Amniotic stem cell (primary cell): Measurements from ENCODE around the gene TFAP2E.
A peak's percentile ranks its signal among the peaks of the same experiment; 100 is the strongest.

Experiments
- DNase-seq: peaks from one replicate; lab custom pipeline; 2025; lab: John Stamatoyannopoulos, UW

The TFAP2E gene

DNA sequence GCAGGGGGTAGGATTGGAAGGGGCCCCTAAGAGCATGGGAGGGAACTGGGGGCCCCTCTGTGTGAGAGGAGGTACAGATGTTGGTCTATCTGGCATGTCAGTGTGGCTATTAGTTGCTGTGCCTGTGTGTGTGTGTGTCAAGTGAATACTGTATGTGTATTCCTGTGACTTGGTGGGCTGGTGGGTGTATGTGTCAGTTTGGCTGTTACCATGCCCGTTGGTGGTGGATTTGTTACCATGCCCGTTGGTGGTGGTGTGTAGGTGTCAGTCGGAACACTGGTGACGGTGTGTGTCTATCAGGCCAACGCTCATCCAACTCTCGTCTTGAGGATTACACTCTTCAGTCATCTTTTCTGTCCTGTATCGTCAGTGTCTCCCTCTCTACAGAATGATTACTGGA, 22.6 kb downstream of the TFAP2E start:
- no peak for DNase-seq

DNA sequence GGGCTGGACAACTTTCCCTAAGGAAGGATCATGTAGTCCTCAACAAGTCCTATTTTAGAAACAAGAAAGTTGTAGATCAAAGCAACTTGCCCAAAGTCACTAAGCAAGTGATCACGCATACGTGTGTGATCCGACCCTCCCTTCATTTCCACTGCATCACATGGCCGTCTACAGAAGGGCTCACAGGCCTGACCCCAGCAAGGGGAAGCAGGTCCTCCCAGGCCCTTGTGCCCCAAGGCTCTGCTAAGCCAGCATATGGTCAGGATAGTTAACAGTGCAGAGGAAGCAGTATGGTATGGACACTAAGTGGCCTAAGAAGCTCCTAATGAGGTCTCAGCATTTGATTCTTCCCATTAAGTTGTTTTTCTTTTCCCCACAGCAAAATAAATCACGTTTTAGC, 24.8 kb downstream of the TFAP2E start:
- no peak for DNase-seq

DNA sequence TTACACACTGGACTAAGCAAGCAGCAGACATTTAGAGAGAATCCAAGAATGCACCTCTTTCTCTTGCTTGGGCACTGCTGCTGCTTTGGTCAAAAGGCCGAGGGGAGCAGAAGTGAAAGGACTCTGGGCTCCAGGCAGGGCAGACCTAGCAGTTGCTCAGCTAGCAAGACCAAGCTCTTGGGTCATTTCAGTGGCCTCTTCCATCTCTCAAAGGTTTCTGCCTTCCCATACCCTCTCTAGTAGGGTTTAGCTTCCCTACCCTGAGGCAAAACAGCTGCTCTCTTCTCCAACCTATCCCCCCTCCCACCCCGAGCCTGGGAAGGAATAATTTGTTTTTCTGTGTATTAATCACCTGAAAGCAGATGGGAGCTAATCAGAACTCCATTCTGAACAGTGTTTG, 25.8 kb downstream of the TFAP2E start:
- no peak for DNase-seq

DNA sequence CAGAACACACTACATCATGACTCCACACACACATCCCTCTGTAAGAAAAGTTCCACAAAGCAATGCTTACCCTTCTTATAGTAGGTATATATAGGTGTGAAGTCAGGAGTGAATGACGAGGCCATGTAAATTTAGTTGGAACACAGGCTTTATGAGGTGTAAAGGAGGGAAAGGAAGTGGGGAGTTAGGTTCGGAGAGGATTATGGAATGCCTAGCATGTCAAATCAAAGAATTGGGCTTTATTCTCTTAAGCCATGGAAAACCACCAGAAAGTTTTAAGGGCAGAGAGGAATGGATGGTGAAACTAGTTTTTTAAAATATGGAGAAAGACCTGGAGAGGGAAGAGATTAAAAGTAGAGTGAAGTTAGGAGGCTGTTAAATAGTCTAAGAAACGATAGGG, 26.3 kb downstream of the TFAP2E start:
- DNase-seq, result no peak

DNA sequence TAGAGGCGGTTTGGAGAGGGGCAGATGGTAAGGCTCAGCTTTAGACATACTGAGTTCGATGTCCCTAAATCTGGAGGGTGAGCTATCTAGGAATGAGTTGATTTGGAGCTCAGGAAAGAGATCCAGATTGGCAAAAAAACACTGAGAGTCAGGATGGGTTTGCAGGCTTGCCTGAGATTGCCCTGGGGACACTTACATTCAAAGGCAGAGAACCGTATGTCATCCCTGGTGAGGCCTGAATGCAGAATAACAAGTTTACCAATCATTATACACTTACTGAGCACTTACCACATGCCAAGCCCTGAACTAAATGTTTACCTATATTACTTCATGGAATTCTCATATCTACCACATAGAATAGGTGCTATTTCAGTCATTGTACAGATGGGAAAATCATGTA, 27.5 kb downstream of the TFAP2E start:
- DNase-seq, result no peak

DNA sequence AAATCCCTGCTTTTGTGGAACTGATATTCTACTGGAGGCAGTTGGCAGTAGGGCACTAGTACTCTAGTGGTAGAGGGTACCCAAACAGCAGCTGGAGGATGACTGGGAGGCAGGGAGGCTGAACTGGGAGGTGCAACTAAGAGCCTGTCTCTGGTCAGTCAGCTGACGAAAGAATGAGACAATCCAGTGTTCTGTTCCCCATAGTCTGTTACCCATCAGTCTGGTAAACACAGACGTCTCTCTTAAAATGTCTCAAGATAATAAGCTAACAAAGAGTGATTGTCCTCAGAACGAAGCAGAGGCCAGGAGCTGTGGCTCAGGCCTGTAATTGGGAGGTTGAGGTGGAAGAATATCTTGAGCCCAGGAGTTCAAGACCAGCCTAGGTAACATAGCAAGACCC, 30.4 kb downstream of the TFAP2E start:
- DNase-seq, result no peak

DNA sequence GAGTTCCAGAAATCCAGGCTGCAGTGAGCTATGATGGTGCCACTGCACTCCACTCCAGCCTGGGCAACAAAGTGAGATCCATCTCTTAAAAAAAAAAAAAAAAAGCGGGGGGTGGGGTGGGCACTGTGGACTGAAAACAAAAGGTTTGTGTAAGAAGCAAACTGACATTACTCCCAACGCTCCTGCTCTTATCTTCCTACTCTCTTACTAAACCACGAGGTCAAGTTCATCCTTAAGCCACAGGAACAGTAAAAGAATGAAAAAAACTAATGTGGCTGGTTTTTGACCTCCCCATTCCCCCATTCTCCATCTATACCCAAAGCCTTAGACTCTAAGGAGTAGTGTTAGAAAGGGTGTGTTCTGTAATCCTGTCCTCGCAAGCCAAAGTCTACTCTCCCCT, 30.8 kb downstream of the TFAP2E start:
- no peak for DNase-seq

DNA sequence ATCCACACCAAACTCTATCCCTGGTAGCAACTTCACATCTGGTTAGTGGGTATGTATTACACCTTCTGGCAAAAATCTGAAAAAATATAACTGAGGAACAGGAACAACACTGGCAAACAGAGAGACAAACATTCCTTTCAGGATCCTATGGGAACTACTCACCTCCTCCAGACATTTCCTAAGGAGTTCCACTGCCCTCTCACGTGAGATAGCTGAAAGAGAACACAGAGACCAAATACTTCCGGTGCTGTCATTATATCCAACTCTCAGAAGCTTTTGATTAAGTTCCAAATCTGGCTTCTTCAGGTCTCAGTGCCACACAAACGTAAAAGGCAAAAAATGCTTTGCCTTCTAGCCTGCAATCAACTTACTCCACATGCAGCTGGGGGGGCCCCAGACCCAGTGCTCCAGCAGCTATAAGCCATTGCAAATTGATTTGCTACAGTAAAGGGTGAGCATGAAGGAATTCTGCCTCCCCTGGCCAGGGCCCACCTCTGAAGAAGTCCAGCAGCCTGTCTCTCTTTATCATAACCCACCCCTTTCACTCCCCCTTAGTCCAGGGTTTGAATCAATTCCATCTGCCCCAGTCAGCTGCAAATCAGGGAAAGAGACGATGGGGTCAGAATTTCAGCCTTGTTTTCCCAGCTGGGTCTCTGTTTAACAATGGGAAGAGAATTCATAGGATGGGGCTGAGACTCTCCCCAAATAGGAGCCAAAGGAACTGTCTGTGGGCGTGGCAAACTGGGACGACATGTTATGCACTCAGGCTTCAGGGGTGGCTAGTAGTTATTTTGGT, 32.2 kb downstream of the TFAP2E start:
- DNase-seq, result no peak

DNA sequence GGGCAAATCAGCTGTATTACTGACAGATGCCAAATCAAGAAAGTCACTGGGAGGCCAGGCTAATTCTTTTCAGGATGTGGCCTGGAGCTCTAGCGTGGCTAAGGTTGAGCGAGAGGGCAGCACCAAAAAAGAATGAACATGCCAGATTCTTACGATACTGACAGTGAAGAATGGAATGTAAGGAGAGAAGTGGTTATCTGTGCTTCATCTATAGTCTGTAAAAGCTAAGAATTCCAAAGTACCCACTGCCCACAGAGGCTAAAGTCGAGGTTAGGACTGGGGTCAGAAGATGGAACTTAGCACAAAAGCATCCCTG, 32.7 kb downstream of the TFAP2E start:
- no peak for DNase-seq

DNA sequence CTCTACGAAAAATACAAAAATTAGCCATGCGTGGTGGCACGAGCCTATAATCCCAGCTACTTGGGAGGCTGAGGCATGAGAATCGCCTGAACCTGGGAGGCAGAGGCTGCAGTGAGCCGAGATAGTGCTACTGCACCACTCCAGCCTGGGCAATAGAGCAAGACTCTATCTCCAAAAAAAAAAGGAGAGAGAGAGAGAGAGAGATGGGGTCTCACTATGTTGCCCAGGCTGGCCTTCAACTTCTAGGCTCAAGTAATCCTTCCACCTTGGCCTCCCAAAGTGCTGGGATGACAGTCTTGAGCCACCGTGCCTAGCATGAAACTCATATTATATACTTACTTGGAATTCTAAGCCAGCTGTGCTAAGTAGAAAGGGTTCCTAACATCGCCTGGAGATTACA, 38.5 kb downstream of the TFAP2E start:
- DNase-seq, result no peak

DNA sequence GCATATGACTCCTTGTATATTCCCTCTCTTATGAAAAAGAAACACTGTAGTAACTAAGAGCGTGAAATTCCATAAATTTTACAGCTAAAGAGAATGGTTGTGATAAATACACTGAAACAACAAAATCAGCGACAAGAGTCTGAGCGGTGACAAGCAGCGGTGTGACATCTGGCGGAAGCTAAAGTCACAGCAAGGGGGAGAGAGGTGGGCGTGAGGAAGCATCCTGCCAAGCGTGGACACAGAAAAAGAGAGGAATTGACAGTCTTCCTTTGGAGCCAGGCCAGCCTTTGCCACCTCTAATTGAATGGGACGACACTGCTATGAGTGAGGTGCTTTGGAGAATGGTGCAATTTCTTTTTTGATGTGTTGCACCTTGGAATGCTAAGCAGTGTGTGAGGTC, 42.3 kb downstream of the TFAP2E start:
- no peak for DNase-seq

DNA sequence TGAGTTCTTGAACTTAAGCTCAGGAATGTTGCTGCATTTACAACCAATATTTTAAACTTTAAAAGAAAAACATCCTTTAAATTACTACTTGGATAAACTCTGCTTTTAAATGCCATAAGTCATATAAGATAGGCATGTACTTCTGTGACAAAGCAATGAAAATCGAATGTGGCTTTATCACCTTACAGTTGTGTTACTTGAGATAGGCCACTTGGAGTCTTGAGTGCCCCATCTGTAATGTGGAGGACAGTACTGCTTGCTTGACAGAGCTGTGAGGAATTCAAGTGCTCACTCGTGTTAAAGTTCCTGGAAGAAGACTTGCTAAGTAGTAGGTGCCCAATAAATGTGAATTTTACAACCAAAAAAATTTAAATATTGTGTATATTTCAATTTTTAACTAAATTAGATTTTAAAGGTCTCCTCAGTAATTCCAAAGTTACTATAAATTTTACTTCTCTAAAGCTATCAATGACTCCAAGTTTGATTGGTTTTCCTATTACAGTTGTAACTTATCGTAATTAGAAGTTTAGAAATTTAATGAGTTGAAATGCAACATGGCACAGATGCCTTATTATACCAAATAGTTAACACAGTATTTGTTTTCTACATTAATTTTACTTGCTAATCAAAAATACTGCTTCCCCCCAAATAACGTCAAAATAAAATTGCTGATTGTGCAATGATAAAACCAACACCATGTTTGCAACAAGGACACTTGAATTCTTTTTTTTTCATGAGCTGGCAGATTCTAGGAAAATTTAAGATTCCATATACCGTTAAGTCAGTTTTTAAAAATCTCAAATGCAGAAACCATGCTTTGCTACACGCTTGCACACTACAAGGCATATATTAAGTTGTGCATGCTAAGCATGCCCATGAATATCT, 46.4 kb downstream of the TFAP2E start:
- DNase-seq, result no peak

DNA sequence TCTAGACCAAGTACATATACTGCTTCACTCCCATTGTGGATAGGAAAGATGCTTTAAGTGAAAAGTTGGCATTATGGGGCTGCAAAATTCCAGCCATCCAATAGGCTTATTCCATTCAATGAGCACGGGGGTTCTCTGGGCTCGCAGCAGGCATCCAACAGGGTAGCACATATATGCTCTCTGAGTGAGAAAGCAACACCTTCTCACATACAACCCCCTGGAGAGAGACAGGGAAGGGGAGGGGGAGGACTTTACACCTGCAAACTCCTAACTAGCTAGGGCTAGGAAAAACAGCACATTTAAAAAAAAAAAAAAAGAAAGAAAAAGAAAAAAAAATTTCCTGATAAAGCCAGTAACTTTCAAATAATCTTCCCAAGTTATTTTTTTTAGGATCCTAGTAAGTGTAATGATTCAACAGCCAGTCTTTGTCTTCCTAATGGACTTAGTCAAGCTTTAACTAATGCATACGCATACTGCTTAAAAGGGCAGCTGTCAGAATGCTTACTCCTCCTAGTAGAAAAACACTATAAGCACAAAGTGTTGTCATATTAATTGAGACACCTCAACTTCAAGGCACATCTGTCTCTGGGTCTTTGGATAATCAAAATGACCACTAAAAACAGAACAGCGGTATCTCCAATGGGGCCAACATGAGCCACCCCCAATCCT, 49.5 kb downstream of the TFAP2E start:
- no peak for DNase-seq

DNA sequence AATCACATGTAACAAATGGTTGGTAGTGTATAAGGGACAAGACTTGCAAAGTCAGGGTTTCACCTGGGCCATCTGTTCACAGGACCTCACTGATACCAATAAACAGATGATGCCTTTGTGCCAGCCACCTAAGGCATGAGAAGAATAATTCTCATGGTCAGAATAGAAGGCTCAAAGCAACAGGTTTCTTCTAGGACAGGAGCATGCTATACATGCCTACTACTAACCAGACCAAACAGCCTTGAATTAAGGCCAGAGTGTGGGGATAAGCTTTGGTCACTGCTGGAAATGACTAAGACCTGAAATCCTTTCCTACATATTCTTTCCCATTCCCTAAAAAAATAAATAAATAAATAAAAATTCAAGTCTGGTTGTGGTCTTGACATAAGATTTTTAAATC, 50.7 kb downstream of the TFAP2E start:
- no peak for DNase-seq

DNA sequence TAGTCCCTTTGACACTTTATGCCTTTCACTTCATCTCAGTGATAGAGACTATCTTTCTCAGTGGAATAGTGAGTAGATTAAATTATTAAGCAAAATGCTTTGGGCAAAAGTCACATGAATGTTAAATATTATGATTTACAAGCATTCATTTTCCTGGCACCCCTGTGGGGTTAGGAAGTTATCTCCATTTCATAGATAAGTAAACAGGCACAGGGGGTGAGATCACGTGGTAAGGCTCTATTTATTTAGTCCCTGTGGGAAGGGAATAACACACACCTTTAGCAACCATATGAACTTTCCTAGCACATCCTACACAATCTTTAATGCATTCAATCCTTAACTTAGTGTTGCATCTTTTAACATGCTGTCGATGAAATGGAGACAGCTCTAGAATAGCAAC, 55.9 kb downstream of the TFAP2E start:
- no peak for DNase-seq

DNA sequence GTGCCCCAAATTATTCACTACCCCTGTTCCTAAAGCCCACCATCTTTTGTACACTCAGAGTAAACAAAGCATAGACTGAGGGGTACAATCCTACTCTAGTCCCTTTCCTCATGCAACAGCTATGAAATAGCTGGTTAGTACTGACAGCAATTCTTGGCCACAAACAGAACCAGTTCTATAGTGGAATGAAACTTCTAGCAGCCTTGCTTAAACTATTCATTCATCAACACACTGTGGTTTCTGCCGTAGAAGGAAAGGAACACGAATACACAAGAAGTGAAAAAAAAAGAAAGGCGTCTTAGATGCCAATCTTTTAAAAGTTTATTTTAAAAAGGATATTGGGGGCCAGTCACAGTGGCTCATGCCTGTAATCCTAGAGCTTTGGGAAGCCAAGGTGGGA, 58.3 kb downstream of the TFAP2E start:
- no peak for DNase-seq

DNA sequence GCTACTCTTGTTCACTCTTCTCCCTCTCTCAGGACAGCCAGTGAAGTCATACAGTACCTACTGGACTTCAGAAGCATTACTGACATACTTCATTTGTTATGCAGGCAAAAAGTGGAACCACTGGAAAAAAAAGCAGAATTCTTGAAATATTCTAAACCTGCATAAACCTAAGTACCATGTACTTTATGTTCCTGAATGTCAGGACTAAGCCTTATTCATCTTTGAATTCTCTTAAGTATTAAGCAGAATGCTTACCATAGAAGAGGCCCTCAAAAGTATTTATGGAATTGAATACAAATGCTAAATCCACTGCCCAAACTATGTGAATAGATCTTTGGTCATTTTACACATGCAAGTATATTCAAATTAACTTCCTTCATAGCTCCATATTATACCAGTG, 60.4 kb downstream of the TFAP2E start:
- no peak for DNase-seq

DNA sequence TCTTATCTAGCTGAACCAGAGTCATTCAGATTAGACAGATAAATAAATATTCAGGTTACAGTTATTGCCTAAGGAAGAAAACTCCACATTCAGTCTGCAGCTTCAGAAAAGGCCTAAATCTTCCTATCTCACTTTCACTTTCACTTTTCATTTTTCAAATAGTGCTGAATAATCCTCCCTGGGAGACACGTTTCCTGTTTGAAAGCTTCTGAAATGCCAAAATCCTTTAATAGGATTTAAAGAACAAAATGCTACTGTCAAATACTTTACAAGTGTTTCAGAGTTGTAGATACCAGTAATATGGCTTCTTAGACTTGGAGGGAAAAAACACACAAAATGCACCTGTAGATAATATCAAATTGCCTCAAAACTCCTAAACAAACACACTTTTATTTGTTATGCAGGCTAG, 64.3 kb downstream of the TFAP2E start:
- no peak for DNase-seq

DNA sequence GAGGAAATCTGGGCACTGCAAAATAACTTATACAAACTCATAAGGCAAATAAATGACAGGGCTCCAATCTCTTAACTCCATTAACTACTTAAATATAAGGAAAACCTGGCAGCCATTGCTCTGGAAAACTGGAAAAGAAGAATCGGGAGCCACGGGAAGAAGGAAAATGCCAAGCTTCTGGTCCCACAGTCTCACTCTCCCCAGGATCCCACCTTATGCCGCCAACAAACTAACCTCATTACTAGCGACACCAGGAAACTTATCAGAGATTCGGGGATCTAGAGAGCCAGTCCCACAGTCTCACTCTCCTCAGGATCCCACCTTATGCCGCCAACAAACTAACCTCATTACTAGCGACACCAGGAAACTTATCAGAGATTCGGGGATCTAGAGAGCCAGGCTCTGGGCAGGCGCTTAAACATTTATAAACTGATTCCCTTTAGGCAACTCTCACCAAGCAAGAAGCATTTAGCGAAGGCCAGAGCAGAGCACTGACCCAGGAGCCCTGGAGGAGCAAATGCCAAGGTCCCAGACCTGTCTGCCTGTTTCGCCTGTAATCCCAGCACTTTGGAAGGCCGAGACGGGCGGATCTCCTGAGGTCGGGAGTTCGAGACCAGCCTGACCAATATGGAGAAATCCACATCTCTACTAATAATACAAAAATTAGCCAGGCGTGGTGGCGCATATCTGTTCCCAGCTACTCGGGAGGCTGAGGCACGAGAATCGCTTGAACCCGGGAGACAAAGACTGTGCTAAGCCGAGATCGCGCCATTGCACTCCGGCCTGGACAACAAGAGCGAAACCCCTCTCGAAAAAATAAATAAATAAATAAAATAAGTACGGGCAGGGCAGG, 67.5 kb downstream of the TFAP2E start:
- no peak for DNase-seq

DNA sequence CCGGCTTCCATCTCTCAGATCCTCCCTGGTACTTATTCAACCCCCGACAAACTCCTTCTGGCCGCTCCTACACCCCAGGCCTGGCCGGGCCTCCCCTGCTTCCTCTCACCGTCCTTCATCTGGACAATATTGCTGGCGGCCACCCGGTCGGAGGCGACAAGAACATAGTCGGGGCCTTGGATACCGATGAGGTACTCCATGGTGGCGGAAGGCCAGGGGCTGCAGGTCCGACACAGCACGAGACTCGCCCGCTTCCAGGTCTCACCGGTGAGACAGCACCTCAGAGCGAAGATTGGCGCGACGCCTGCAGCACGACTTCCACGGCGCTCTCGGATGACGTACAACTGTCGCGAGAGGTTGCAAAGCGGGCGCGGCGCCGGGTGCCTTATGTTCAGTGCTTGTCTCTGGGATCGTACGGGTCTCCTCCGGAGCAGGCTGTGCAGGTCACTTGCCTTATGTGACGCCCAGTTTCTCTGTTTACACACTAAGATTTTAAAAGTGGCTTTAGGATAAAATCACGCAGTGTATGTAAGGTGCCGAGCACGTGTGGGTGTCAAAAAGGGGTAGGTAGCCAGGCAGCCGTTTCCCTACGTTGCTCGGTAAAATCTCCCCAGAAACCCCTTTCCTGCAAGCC, 68.2 kb downstream of the TFAP2E start, which contains the start of gene PSMB2:
Gene PSMB2, minus strand, starts transcription at position 294 of the 634 bp plus-strand sequence. Its CDS starts 94 bp downstream, at position 200.
- DNase-seq, result peak; percentile 94

DNA sequence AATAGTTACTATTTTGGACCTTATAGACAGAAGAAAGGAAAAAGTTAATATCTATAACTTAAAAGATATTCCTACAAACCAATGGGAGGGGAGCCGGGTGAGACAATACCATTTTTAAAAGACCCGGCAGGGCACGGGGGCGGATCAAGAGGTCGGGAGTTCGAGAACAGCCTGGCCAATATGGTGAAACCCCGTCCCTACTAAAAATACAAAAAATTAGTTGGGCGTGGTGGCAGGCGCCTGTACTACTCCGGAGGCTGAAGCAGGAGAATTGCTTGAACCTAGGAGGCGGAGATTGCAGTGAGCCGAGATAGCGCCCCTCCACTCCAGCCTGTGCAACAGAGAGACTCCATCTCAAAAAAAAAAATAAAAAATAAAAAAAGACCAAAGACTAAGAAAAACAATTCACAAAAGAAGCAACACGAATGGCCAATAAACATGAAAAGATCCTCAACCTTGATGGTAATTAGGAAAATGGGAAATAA, 69.4 kb downstream of the TFAP2E start:
- no peak for DNase-seq
